ENCODE data around the gene ART4.

Gene ART4

DNA sequence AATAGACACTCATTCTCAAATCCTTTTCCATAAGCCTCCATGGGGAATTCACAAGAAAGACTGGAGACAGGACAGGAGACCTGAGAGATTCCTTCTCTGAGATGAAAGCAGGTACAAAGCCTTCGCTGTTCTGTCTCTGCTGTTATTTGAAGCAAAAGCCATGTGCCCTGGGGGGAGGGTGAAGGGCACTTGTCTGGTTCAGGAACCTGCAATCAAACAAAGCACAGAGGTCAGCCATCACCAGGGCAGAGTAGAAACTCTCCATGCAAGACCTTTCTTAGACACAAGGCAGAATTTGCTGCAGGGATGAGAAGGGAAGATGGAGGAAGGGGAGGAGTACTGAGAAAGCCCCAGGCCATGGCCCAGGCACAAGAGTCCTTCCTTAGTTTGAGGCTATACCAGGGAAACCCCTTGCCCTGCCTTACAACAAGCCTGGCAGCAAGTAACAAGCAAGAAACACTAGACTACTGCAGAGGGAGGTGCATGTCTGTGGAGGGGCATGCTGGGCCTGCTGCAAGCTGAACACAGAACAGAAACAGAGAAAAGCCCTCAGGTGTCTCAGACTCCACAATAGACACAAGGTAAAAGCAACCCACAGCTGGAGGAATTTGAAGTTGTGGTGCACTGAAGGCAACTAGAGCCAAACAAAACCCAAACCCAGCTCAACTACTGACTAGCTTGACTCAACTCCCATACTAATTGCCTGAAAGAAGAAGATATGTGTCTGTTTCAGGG is 7.8 kb upstream of the ART4 start:
- DNase-seq: no peak

- DNase-seq: no peak
Measured at GRCh38 chr12:14849661-14850060, 6.3 kb upstream of the ART4 start.

- DNase-seq: no peak
Measured at GRCh38 chr12:14846876-14847580, 3.7 kb upstream of the ART4 start.

DNA sequence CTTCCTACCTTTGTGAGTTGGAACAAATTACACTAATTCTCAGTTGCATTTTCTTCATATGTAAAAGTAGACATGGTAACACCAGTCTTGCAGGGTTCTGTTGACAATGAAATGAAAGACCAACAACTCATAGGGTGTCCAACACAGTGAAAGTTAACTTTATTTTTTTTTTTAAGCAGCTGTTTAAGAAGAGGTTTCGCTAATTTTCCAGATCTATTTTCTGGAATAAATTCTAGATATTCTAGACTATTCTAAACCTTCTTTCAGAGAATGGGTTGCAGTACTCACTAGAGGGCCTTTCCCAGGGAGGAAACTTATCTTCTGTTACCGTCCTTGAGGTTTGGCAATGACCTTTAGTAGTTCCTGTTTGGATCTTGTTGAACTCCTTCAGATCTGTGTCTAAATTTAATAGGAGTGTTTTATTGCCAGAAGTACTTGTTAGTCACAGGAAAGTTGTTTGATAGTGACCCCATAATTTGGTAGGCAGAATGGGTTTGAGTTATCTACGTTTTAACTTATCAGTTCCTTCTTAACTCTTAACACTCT is 2.8 kb upstream of the ART4 start:
- DNase-seq: no peak

DNA sequence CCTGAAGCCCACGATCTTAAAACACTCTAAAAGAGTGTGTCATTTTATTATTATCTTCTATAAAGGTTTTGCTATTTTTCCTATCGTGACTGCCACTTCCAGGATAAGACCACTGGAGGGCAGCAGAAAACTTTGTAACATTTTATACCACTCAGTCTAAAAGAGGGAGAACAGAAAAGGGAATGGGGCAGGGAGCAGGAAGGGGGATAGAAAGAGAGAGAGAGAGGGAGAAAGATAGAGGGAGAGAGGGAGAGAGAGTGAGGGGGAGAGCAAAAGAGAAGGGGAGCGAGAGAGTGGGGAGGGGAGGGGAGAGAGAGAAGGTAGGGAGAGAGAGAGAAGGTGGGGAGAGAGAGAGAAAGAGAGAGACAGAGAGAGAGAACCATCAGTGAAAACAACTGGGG is 2.0 kb upstream of the ART4 start:
- peak; percentile 47 for DNase-seq

DNA sequence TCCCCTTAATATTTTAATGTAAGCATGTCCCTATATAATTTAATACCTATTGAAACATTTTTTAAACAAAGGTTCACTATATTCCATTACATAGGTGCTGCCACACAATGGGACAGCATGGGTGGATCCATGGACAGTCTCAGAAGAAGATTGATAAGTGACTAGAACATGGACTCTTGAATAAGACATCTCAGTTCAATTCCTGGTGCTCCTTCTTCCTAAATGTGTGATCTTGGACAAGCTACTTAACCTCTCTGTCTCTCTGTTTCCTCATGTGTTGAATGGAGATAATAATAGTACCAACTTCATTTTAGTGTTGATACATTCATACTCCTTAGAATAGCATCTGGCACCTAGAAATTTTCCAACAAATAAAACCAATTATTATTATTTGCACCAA is 1.1 kb upstream of the ART4 start:
- no peak for DNase-seq

- no peak for DNase-seq
Measured at GRCh38 chr12:14842315-14842714, 1.0 kb downstream of the ART4 start.

GRCh38 chr12:14841761-14842160 is 1.6 kb downstream of the ART4 start:
- DNase-seq: no peak

DNA sequence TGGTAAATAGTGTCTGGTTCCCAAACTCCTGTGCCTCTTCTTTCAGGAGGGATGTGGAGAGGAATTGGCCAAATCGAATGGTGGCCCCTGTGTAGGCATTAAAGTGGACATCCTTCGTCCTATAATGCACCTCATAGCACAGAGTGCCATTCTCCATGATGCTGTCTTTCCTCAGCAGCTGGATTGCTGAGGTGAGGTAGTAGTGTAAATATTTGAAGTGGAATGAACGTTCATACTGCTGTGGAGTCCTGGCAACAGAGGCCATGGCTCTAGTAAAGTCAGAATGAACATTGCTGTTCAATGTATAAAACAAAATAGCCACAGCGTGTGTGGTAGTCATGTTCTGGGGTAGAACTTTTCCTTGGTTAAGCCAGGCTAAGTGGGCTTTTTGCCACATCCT is 2.7 kb downstream of the ART4 start:
- no peak for DNase-seq

GRCh38 chr12:14839262-14839661 is 4.1 kb downstream of the ART4 start:
- DNase-seq: no peak

DNA sequence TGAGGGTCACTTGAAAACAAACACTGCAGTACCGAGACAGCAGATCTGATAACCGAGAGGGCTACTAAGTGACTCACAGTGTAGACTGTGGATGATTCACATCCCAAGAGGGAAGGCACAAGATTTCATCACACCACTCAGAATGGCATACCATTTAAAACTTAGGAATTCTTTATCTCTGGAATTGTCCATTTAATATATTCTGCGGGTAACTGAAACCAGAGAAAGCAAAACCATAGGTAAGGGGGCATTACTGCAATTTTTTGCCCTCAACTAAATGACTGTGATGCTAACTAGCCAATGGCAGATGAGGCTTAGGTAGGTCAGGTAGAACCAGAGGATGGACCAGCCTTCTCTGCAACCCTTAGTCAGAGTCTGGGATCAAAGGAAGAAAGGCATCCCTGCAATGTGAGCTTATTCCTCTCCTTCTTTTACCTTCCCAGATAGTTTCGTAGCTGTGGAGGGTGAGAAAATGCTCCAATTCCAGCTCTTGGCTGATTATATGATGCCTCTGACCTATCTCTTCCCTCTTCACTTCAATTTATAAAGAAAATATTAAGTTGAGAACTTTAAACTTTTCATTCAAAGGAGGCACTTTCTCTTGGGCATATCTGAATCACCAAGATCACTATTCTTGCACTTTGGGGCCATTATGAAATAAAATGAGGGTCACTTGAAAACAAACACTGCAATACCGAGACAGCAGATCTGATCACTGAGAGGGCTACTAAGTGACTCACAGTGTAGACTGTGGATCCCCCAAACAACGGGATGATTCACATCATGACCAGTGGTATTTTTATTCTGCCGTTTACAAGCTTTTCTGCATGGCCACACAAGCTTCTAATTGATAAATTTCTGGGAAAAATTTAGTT is 6.8 kb downstream of the ART4 start:
- no peak for DNase-seq

GRCh38 chr12:14834509-14834908 is 8.8 kb downstream of the ART4 start:
- no peak for DNase-seq

DNA sequence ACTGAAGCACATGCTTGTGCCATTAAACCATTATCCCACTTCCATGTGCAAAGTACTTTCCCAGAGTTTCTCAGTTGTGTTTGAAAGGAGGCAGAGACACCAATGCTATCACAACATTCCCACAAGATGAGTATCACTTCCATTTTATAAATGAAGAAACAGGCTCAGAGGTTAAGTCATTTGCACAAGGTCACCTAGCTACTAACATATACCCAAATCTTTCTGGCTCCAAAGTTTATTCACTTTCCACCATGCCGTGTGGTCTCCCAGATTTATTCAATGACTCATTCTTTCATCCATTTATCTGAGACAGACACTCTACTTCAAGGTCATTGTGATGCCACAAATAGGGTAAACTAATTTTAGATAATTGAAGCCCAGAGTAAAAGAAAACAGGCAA is 9.4 kb downstream of the ART4 start:
- DNase-seq: no peak

- no peak for DNase-seq
Measured at GRCh38 chr12:14833336-14833735, 10.0 kb downstream of the ART4 start.

DNA sequence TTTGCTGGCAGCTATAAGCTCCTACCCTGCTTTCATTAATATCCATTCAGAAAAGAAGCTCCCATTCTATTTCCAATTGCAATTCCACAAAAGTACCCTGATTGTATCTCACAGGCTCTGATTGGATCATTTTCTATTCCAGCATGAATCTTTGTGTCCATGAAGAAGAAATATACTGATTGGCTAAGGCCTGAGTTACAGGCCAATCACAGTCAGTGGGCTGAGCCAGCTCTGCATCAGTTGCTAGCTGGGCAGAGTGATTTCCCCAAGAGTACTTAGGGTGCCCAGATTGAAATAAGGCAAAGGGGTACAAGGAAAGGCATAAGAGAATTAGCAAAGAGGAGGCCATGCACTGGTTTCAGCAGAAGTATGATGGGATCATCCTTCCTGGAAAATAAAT is 14.4 kb downstream of the ART4 start:
- DNase-seq: no peak

DNA sequence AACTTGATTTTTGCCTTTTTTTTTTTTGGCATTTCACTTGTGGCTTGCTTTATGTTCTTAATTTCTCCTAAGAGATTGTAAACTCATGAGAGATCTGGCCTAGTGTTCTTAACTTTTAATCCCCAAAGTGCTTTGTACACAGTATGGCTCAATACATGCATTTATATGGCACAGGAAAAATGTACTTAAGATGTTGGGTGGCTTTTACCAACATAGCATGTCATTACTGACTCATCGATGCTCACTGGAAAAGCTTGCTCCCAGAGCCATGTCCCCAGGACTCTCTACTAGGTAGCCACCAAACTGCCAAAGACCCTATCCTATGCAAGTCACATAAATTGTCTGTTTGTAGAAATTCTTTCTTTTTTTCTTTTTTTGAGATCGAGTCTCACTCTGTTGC is 16.3 kb downstream of the ART4 start:
- DNase-seq: no peak

- DNase-seq: no peak
Measured at GRCh38 chr12:14826491-14826890, 16.8 kb downstream of the ART4 start.

DNA sequence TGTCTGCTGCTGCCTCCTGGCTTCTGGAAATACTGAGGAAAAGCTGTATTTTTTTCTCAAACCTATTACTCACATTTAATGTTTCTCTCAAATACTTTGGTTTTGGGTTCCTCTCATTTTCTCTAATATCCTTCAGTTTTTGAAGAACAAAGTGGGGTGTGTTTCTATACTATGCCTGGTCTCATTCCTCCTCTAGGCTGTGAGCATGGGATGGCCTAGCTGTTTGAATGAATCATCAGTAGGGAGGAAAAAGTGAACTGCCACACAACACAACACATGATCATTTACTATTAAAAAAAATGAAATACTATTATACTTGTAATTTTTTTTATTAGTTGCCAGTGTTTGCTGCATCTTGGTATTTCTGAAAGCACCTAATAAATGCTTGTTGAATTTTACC is 18.1 kb downstream of the ART4 start:
- DNase-seq: no peak

DNA sequence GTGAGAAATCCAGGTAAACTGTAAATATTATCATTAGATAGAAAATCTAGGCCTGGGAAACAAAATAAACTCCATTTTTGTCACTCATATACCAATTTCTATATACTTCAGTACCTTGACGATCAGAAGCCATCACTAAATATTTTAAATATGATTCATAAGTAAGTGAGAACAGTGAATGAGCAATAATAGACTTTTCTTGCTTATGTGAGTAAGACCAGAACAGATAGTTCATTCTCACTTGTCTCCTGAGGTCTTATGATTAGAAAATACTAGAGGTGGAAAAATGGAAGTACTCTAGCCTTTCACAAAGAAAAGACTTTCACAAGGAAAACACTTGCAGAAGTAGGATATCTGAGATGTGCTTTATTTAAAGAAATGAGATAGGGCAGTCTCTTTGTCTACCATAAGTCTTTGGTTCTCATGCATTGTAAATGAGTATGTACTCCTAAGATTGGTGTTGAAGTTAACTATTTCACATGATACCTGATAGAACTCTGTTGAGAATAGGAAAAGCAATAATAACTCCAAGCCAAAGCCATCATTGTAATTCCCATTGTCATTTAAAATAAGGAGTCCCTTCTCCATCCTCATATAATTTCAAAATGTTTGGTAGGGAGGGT is 19.2 kb downstream of the ART4 start:
- DNase-seq: no peak

DNA sequence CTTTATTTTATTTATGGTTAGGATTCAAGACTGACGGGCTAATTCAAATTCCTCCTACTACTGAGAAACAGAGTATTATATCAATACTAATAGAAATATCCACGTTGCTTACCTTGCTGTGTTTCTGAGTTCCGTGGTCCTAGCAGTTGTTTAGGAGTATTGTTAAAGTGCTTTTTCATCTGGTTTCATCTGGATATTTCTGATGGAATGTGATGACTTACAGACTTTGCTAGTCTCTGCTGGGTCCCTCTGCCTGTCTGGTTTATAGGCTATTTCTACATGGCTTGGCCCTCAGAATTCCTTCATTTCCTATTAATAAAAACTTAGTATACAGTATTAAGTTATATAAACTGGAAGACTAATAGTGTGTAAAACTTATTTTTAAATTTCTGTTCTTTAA is 29.3 kb downstream of the ART4 start, which contains the start of gene SMCO3:
Gene SMCO3 (minus strand): TSS at position 169 of the 400 bp plus-strand sequence. CDS start 7,502 bp downstream, outside the sequence.
- no peak for DNase-seq

DNA sequence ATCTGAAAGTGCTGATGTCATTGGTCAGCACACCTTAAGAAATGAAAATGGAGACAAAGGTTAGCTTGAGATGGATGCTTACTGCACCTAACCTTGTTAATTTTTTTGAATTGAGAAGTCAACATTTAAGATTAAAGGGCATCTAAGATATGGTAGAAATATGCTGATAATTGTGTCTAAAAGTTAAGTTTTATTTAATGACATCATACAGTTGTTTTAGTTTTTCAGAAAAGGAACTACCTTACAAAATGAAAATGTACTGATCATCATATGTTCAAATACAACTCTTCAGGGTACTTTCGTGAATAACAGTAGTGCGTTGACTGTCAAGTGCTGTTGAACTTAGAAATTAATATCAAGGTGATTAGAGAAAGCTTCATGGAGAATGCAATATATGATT is 31.8 kb downstream of the ART4 start:
- DNase-seq: no peak

- DNase-seq: no peak
Measured at GRCh38 chr12:14810953-14811483, 32.3 kb downstream of the ART4 start.

Measured in NCI-H1105 (cell line).